IPS-15b (cell line): ENCODE results near the gene ADRB2.

Experiments
- H3K27me3 ChIP-seq: one replicate; pipeline ENCODE4 v1.6.1; 2013; ENCODE audit warnings: low read length; ENCODE audit not compliant: control insufficient read depth, insufficient read depth
- H3K36me3 ChIP-seq: one replicate; pipeline ENCODE4 v1.6.1; 2013; ENCODE audit warnings: low read length; ENCODE audit not compliant: control insufficient read depth, insufficient read depth
- H3K4me1 ChIP-seq: one replicate; pipeline ENCODE4 v1.6.1; 2013; ENCODE audit warnings: mild to moderate bottlenecking, low read length; ENCODE audit not compliant: control insufficient read depth, insufficient read depth
- H3K4me3 ChIP-seq: one replicate; pipeline ENCODE4 v1.5.1; 2013; ENCODE audit warnings: low read depth, low read length
- H3K9ac ChIP-seq: one replicate; pipeline ENCODE4 v1.6.1; 2013; ENCODE audit warnings: low read depth, mild to moderate bottlenecking, low read length
- H3K9me3 ChIP-seq: one replicate; pipeline ENCODE4 v1.6.1; 2013; ENCODE audit warnings: mild to moderate bottlenecking, low read length; ENCODE audit not compliant: control insufficient read depth, insufficient read depth

ADRB2 gene

GRCh38 chr5:148807851-148808250 lies 18.6 kb upstream of the ADRB2 start:
- H3K4me3 ChIP-seq = no peak overlapping the region
- no peaks in the 10 kb centered on the region for H3K27me3 ChIP-seq
- peaks cover 3% of the 10 kb centered on the region for H3K4me1 ChIP-seq
- no peaks in the 10 kb centered on the region for H3K9me3 ChIP-seq
- no peak overlapping the region for H3K9ac ChIP-seq
- H3K36me3 ChIP-seq = no peaks in the 10 kb centered on the region

GRCh38 chr5:148808864-148809642 lies 17.4 kb upstream of the ADRB2 start:
- Histone ChIP-seq H3K27me3 (no peaks in the 10 kb centered on the region), H3K9me3 (no peaks in the 10 kb centered on the region), H3K4me3 (no peak overlapping the region), H3K36me3 (no peaks in the 10 kb centered on the region), H3K4me1 (peaks cover 3% of the 10 kb centered on the region), H3K9ac (no peak overlapping the region)

GRCh38 chr5:148809781-148810524 lies 16.5 kb upstream of the ADRB2 start:
- Histone ChIP-seq H3K9me3 (no peaks in the 10 kb centered on the region), H3K9ac (no peak overlapping the region), H3K4me3 (no peak overlapping the region), H3K36me3 (no peaks in the 10 kb centered on the region), H3K27me3 (no peaks in the 10 kb centered on the region), H3K4me1 (peaks cover 3% of the 10 kb centered on the region)

GRCh38 chr5:148810823-148811222 lies 15.6 kb upstream of the ADRB2 start:
- no peaks in the 10 kb centered on the region for H3K27me3 ChIP-seq
- no peaks in the 10 kb centered on the region for H3K9me3 ChIP-seq
- no peaks in the 10 kb centered on the region for H3K36me3 ChIP-seq
- H3K9ac ChIP-seq = no peak overlapping the region
- H3K4me3 ChIP-seq = no peak overlapping the region
- H3K4me1 ChIP-seq = no peaks in the 10 kb centered on the region

- Histone ChIP-seq H3K4me3 (no peak overlapping the region), H3K4me1 (no peaks in the 10 kb centered on the region), H3K27me3 (no peaks in the 10 kb centered on the region), H3K9me3 (no peaks in the 10 kb centered on the region), H3K9ac (no peak overlapping the region), H3K36me3 (no peaks in the 10 kb centered on the region)
Measured at GRCh38 chr5:148811756-148812155, 14.7 kb upstream of the ADRB2 start.

- Histone ChIP-seq H3K36me3 (no peaks in the 10 kb centered on the region), H3K9ac (no peak overlapping the region), H3K4me1 (no peaks in the 10 kb centered on the region), H3K27me3 (no peaks in the 10 kb centered on the region), H3K9me3 (no peaks in the 10 kb centered on the region), H3K4me3 (no peak overlapping the region)
Measured at GRCh38 chr5:148815086-148815485, 11.3 kb upstream of the ADRB2 start.

GRCh38 chr5:148815578-148815977 lies 10.8 kb upstream of the ADRB2 start:
- Histone ChIP-seq H3K4me3 (no peak overlapping the region), H3K9ac (no peak overlapping the region), H3K9me3 (no peaks in the 10 kb centered on the region), H3K36me3 (no peaks in the 10 kb centered on the region), H3K4me1 (no peaks in the 10 kb centered on the region), H3K27me3 (no peaks in the 10 kb centered on the region)

GRCh38 chr5:148816357-148816756 lies 10.1 kb upstream of the ADRB2 start:
- Histone ChIP-seq H3K9ac (no peak overlapping the region), H3K36me3 (no peaks in the 10 kb centered on the region), H3K27me3 (no peaks in the 10 kb centered on the region), H3K9me3 (no peaks in the 10 kb centered on the region), H3K4me3 (no peak overlapping the region), H3K4me1 (no peaks in the 10 kb centered on the region)

GRCh38 chr5:148816782-148817181 lies 9.6 kb upstream of the ADRB2 start:
- Histone ChIP-seq H3K9ac (no peak overlapping the region), H3K4me1 (no peaks in the 10 kb centered on the region), H3K9me3 (no peaks in the 10 kb centered on the region), H3K27me3 (no peaks in the 10 kb centered on the region), H3K4me3 (no peak overlapping the region), H3K36me3 (no peaks in the 10 kb centered on the region)

- Histone ChIP-seq H3K9me3 (no peaks in the 10 kb centered on the region), H3K9ac (no peak overlapping the region), H3K4me3 (no peak overlapping the region), H3K27me3 (no peaks in the 10 kb centered on the region), H3K4me1 (no peaks in the 10 kb centered on the region), H3K36me3 (no peaks in the 10 kb centered on the region)
Measured at GRCh38 chr5:148817606-148818005, 8.8 kb upstream of the ADRB2 start.

- Histone ChIP-seq H3K36me3 (no peaks in the 10 kb centered on the region), H3K27me3 (peaks cover 11% of the 10 kb centered on the region), H3K9ac (no peak overlapping the region), H3K9me3 (no peaks in the 10 kb centered on the region), H3K4me3 (no peak overlapping the region), H3K4me1 (no peaks in the 10 kb centered on the region)
Measured at GRCh38 chr5:148820461-148821395, 5.7 kb upstream of the ADRB2 start.
